DMS79 treated with DMSO at 0.1 percent for 48 hours (cell line): ENCODE measurements around the gene PINK1.
"Not testable (repeated sequence)": the region's sequence is repeated elsewhere in the genome, so short reads cannot be mapped to it uniquely, and the experiment has no call there.

ENCODE experiments used
- DNase-seq: peaks from one replicate; lab custom pipeline; 2025; lab: John Stamatoyannopoulos, UW

The PINK1 gene

DNA sequence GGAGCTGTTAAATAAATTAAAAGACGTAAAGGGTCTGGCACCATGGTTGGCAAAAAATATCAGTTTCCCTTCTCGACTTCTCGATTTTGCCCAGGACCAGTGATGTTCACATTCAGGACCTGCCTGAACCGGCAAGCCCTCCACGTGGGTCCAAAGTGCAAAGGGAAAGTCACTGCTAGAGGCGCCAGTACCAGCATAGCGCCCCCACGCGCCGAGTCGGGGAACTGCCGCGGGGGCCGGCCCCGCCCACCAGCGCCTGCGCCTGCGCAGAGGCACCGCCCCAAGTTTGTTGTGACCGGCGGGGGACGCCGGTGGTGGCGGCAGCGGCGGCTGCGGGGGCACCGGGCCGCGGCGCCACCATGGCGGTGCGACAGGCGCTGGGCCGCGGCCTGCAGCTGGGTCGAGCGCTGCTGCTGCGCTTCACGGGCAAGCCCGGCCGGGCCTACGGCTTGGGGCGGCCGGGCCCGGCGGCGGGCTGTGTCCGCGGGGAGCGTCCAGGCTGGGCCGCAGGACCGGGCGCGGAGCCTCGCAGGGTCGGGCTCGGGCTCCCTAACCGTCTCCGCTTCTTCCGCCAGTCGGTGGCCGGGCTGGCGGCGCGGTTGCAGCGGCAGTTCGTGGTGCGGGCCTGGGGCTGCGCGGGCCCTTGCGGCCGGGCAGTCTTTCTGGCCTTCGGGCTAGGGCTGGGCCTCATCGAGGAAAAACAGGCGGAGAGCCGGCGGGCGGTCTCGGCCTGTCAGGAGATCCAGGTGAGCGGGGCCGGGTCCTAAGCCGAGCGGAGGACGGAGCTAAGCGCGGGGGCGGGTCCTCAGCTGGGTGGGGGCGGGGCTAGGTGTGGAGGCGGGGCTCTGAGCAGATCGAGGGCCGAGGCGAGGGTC lies at the start of gene PINK1:
TSS of gene PINK1 (plus strand) at position 269 of the 875 bp plus-strand sequence. CDS start at position 360, 91 bp downstream.
- DNase-seq: peak; percentile 76

DNA sequence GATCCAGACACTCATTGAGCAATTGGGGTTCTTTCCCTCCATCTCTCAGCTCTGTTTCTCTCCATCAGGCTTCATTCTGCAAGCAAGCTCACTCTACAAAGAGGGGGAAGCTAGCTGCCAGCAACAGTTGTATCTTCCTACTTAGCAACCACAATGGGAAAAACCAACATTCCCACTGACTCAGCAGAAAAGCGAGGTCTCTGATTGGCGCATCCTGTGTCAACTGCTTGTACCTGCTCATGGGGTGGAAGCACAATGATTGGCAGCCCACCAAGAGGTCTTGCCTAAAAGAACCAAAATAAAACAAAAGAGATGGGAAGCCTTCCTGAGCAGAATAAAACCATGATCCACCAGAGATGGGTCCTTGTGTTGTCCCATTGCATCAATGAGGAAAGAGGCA lies 48.4 kb upstream of the PINK1 start:
- no peak for DNase-seq

- no peak for DNase-seq
Measured at GRCh38 chr1:20586953-20587660, 46.2 kb upstream of the PINK1 start.

- DNase-seq: no peak
Measured at GRCh38 chr1:20587661-20588053, 45.6 kb upstream of the PINK1 start.

- DNase-seq: no peak
Measured at GRCh38 chr1:20588634-20589225, 44.5 kb upstream of the PINK1 start, which contains the start of gene CDA. Gene CDA, plus strand, starts transcription at chr1:20589097. Its CDS starts 33 bp downstream, at chr1:20589130.

DNA sequence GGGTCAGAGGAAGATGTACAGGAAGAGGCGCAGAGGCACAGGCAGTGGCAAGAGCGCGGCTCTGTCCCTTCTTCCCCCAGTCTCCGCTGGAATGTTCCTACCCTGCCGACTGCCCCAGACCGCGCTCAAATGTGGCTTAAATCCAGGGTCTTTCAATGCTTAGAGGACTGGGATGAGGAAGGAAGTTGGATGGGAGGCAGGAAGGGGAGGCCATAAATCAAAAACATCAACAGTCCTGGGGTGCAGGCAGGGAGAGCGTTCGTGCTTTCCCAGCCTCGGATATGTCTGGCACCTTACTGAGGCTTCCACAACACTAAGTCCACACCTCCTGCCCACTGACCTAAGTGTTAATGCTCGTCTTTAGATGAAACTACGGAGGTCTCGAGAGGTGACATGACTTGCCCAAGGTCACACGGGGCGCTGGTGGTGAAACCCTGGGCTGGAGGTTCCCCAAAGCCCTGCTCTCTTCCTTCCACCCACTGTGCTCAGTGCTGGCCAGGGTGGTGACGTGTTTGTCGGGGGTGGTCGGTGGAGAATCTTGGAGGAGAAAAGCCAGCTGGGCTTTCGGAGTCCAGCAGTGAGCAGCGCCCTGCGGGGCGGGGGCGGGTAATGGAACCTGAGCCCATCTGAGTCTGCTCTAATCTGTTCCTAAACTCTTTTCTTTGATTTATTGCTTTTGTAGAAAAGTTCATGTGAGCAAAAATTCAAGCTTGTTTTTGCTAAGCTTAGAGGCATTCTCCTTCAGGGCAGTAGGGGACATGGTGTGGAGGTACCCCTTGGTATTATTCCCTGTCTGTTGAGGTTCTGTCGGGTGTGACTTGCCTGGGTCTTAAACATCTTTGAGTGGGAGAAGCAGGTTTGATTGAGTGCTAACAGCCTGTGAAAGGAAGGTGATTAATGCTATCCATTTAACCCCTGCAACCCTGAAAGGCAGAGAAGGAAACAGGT lies 43.7 kb upstream of the PINK1 start:
- no peak for DNase-seq

DNA sequence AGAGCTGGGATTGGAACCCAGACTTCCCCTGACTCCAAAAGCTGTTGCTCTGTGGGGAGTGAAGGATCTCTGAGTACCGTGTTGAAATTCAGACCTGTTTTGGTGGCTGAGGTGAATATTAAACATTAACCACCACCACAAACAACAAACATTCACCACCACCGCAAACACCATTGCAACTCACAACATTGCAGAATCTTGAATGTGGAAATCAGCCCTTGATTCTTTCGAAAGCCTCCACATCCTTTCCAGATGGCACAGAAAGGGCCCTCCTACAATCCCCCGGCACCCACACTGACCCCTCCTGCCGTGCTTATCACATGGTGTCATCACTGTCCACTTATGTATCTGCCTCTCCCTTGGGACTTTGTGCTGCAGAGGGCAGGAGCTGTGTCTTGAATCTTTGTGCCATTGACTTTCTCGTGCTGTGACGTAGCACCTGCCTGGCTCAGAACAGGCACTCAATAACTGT lies 42.9 kb upstream of the PINK1 start:
- DNase-seq: peak; percentile 10

GRCh38 chr1:20593756-20594155 lies 39.5 kb upstream of the PINK1 start:
- no peak for DNase-seq

DNA sequence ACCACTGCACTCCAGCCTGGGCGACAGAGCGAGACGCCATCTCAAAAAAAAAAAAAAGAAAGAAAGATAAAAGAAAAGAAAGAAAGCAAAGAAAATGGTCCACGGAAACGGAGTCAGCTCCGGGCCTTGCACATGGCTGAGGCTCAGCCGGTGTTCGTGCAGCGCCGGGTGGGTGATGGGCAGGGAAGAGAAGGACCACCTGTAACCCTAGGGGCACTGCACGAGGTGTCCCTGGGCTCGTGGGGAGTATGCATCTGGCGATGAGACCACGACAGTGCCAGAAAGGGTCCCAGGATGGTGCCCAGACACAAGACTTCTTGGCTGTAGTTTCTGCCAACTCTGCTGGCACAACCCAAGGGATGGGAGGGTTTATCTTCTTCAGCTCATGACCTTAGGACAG lies 38.5 kb upstream of the PINK1 start:
- no peak for DNase-seq

DNA sequence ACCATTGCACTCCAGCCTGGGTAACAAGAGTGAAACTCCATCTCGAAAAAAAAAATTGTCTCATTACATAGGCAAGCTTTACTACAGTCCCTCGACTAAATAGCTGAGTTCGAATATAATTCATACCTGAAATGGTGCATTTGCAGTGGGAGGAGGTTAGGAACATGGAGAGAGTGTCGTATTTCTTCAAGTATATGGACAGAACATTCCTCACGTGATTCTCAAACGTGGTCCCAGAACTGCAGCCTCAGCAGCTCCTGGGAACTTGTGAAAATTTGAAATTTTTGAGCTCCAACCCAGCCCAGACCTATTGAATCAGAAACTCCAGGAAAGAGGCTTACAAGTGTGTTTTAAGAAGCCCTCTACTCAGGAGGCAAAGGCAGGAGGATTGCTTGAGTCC lies 37.2 kb upstream of the PINK1 start:
- DNase-seq: no peak

DNA sequence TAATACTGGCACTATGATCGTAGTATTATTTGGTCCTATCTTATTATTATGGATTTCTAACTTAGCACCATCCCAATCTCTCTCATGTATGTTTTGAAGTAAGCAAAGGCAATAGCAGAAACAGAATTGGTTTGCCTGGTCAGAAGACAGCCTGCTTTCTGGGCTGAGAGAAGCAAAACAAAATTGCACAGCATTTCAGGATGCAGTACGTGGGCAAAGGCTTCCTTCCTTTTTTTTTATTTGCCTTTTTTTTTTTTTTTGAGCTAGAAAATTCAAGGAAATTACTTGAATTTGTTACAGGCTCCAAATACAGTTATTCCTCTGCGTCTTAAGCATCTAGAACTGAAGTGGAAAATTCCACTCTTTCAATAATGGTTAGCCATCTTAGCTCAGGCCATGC lies 35.6 kb upstream of the PINK1 start:
- DNase-seq: no peak

DNA sequence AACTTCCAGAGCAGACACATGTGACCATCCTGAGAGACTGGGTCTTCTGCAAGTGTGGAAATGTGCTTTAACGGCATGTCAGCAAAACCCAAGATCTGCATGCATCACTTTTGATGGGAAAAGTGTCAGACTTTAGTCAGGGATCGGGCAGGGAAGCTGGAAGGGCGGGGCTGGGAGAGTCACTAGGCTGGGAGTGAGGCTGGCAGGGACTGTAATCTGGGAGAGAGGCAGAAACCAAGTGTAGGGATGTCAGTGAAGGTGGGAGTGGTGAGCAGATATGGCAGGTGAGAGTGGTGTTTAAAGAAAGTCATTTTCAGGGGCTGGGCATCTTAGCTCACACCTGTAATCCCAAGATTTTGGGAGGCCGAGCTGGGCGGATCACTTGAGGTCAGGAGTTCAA lies 33.1 kb upstream of the PINK1 start:
- no peak for DNase-seq

DNA sequence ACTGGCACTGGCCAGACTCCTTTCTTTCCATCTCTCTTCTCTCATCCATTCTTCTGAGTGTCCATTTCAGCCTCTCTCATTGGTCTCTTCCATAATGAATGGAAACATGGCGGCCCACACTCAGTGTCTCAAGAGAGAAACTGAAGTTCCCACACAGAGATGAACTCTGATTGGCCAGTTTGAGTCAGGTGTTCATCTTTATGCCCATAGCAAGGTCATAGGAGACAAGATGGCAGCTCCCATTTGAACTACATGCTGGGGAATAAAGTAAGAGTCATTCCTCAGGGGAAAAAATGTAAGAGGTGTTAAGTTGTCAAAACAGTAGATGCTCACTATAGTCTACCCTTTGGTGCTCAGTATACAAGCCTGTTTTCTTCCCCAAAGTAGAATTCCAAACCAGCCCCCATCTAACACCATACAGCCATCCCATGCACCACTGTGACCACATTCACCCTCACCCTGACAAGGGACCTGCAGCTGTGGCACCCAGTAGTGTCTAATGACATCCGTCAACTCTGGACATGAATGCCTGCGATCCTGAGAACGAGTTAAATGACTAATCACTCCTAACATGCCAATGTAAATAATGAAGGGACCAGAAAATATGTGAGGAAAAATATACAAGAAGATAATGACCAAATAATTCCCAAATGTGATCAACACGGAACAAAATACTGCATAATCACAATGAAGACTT lies 32.0 kb upstream of the PINK1 start:
- DNase-seq: no peak

DNA sequence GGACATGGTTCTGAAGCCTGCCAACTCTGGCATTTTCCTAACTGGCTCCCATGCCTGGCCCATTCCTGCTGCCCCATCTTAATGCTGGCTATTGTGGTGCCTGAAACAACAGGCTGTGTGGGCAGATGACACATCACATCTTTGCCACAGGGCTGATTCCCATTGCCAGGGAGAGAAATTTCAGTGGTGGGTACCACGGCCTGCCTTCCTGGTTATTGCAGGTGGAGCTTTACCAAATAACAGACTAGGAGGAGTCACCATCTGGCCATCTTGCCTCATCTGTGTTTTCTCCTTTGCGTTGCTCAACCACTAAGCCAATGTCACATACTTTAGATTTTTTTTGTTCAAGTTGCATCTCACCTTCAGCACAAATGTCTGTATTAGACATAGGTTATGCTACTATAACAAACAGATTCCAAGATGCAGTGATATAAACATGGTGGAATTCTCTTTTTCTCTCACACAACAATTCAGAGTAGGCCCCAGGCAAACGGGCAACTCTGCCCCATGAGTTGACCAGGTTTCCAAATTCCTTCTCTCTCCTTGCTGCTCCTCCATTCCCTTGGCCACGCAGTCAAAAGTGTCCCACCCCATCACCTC lies 30.3 kb upstream of the PINK1 start:
- DNase-seq: no peak

GRCh38 chr1:20603504-20604464 lies 29.5 kb upstream of the PINK1 start:
- no peak for DNase-seq

DNA sequence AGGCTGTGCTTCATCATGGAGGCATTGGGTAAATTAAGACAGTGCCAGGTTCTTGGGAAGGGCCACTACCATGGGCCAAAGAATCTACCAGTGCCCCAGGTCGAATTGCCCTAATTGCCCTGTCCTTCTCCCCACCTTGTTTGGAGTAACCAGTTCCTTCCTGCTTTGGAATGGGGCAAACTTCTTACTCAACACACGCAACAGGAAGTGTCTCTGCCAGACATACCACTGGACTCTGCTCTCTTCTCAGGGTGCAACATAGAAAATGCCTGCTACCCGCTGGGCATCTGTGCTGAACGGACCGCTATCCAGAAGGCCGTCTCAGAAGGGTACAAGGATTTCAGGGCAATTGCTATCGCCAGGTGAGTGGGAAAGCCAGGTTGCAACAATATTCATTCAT lies 28.6 kb upstream of the PINK1 start:
- DNase-seq: no peak

GRCh38 chr1:20606801-20607570 lies 26.3 kb upstream of the PINK1 start:
- DNase-seq: not testable (repeated sequence)

GRCh38 chr1:20609541-20609940 lies 23.7 kb upstream of the PINK1 start:
- DNase-seq: no peak

- no peak for DNase-seq
Measured at GRCh38 chr1:20610970-20611369, 22.3 kb upstream of the PINK1 start.
